Measurements from ENCODE around the gene PKDREJ.
A peak's percentile ranks its signal among the peaks of the same experiment; 100 is the strongest.
"Not testable (repeated sequence)": the region's sequence is repeated elsewhere in the genome, so short reads cannot be mapped to it uniquely, and the experiment has no call there.

PKDREJ gene

DNA sequence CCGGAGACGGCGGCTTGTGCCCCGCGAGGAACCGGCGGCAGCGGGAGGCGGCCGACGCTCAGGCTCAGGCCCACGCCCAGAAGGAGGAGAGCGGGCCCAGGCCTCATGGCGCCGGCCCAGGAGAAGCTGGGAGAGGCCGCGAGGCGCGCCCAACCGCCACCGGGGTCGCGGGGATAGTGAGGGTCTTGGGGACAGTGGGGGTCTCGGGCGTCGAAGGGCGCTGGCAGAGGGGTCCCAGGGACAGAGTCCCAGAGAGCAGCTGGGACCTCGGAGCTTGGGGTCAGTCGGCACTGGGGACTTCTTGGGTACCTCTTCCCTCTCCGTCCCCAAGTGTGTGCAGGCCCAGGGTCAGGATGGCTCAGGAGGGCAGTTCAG is at the start of gene PKDREJ:
PKDREJ (minus strand) TSS at position 128 of the 375 bp plus-strand sequence; CDS start at position 107, 21 bp downstream.
- DNase-seq, result no peak

- DNase-seq, result not testable (repeated sequence)
Measured at GRCh38 chr22:46312848-46313247, 49.7 kb upstream of the PKDREJ start.

GRCh38 chr22:46312056-46312455 is 48.9 kb upstream of the PKDREJ start:
- no peak for DNase-seq

- DNase-seq, result no peak
Measured at GRCh38 chr22:46309526-46310085, 46.5 kb upstream of the PKDREJ start.

- DNase-seq, result no peak
Measured at GRCh38 chr22:46308283-46308988, 45.3 kb upstream of the PKDREJ start.

- no peak for DNase-seq
Measured at GRCh38 chr22:46303347-46303965, 40.3 kb upstream of the PKDREJ start.

GRCh38 chr22:46300491-46300890 is 37.3 kb upstream of the PKDREJ start:
- no peak for DNase-seq

GRCh38 chr22:46299101-46299500 is 36.0 kb upstream of the PKDREJ start:
- no peak for DNase-seq

DNA sequence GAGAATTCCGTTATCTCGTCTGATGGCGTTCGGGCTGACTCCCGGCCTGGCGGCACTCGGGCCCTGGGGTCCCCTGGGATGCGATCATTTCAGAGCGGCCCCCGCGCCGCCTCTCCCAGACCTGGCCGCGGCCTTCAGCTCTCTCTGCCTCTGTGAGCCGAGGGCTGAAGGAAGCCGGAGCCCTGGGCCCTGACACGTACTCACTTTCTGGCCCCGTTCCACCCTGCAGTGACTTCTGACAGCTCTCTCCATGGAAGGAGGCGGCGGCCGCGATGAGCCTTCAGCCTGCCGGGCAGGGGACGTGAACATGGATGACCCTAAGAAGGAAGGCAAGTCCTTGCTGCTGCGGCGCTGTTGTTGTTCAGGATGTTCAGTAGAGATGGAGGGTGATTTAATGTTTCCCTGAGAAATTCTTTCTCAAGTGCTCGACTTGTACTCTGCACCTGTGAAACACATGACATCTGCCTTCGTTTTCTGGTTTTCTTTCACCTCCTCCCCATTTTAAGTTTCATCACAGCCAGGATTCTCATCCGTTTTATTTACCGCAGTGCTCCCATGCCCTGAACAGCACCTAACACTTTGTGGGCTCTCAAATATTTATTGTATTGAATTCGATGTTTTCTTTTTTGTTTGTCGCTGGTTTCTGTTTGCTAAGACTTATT is 34.1 kb upstream of the PKDREJ start:
- DNase-seq, result no peak

DNA sequence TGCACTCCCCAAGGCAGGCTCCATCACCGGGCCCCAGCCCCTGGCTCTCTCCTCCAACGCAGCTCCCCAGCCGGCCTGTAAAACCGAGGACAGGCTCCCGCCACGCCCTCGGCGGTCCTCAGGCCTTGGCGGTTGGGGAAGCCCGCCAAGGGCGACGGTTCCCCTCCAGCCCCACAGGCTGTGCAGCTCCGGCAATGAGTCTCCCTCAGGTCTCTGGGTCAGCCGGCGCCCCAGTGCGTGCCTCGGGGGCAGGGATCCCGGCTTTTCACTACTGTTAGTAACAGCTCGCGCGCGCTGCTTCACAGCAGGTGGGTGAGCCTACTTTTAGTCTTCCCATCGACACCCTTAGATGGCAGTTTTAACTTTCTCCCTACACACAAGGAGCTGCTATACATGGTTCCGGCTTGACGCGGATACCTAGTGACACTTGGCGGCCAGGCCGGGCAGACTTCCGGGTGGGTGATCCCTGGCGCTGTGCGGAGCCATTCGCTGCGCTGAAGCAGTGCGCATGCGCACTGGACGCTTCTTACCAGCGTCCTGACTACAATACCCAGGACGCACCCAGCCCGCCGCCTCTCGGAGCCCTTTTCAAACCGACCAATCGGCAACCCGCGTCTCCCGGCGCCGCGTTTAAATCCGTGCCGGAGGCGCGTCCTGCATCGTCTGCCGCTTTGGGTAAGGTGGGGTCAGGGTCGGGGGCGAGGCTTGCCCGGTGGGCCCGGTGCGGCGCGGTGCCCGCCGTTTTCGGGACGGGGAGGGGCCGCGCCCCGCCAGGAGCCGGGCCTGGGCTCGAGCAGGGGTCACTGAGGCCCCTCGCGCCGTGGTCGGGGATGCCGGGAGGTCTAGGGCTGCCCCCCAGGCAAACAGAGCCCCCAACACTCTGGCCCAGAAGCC is 33.4 kb upstream of the PKDREJ start, which contains the start of gene GTSE1:
GTSE1 (plus strand) TSS at position 614 of the 894 bp plus-strand sequence. CDS start 531 bp downstream, outside the sequence.
- peak; percentile 80 for DNase-seq

GRCh38 chr22:46295277-46295971 is 32.3 kb upstream of the PKDREJ start:
- no peak for DNase-seq

- no peak for DNase-seq
Measured at GRCh38 chr22:46294784-46295183, 31.6 kb upstream of the PKDREJ start.

- no peak for DNase-seq
Measured at GRCh38 chr22:46293577-46294260, 30.6 kb upstream of the PKDREJ start.

GRCh38 chr22:46292732-46293131 is 29.6 kb upstream of the PKDREJ start:
- no peak for DNase-seq

- DNase-seq, result no peak
Measured at GRCh38 chr22:46292173-46292572, 29.0 kb upstream of the PKDREJ start.

GRCh38 chr22:46290843-46291785 is 28.0 kb upstream of the PKDREJ start:
- DNase-seq, result no peak

GRCh38 chr22:46290121-46290842 is 27.1 kb upstream of the PKDREJ start:
- DNase-seq, result no peak

DNA sequence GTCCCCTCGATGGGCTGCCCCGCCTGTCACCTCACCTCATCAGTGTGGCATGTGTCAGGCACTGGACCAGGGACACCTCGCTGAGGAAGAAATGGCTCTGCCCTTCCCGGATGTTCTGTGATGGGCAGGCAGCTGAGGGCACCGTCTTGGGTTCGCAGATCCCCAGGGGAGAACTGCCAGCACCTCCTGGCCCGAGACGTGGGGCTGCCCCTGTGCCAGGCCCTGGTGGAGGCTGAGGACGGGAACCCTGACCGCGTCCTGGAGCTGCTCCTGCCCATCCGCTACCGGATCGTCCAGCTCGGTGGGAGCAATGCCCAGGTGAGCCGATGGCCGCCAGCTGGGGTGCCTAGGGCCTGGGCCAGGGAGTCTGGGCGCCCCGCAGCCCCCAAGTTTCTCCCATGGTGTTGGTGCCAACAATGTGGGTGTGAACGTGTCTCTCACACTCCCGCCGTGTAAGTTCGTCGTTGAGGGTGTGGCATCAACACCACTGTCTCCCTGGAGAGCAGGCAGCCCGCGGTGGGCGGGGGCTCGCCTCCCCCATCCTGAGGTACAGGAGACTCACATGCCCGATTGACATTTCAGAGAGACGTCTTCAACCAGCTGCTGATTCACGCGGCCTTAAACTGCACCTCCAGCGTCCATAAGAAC is 26.2 kb upstream of the PKDREJ start:
- no peak for DNase-seq

DNA sequence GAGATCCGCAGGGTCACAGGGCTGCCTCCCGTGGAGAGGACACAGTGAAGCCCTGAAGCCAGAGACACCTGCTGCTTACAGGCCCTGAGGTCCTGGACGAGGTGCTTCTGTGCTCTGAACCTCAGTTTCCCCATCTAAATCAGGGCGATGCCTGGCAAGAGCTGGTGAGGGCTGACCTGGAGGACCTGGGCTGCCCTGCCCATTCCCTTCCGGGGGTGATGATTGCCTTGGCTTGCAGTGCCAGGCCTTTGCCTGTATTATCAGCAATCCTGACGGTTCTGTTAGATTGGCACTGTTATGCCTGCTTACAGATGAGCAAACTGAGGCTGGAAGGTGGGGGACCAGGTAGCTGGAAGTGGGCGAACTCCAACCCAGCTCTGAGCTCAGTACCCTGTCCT is 25.7 kb upstream of the PKDREJ start:
- DNase-seq, result no peak
